Endothelial cell of umbilical vein (primary cell): Measurements from ENCODE around the gene SP6. TPM values are rescaled to one million over a fixed set of nuclear protein-coding genes. Genes with fewer than 3 reads are reported as not detected.
A peak's percentile ranks its signal among the peaks of the same experiment; 100 is the strongest.

Experiments
- BruUV-seq: library from RNA; stranded (reverse); fragments of 400-500 nt; replicated peaks from 2 replicates; lab custom pipeline; 2021; lab: Mats Ljungman, UMichigan
- CTCF ChIA-PET: fragments of 300-600, 350-600 bp; sonication (Branson Sonifier 250); formaldehyde crosslinking; loops from one replicate; lab custom pipeline; 2021; ENCODE audit warnings: antibody characterized with exemption, inconsistent platforms; lab: Charles Lee
- POLR2A ChIA-PET: fragments of 300-600, 350-600 bp; sonication (Branson Sonifier 250); formaldehyde crosslinking; loops from one replicate; lab custom pipeline; 2021; ENCODE audit warnings: antibody characterized with exemption, inconsistent platforms; lab: Charles Lee
- DNase-seq: peaks from one replicate; pipeline ENCODE4 v3.0.0-alpha.2; 2011; ENCODE audit warnings: low read depth, low spot score
- FAIRE-seq: peaks from 2 replicates; lab custom pipeline; 2011; peaks lifted over from hg19 to GRCh38; lab: Jason Lieb, UNC
- H2AFZ ChIP-seq: 2 replicates; pipeline ENCODE4 v1.6.0; 2012; ENCODE audit warnings: low read depth, low read length, control low read depth, inconsistent platforms
- H3K27ac ChIP-seq: 2 replicates; pipeline ENCODE4 v1.5.1; 2011; ENCODE audit warnings: low read depth, mild to moderate bottlenecking, control low read depth, low read length, moderate library complexity; ENCODE audit not compliant: insufficient read depth
- H3K27me3 ChIP-seq, 2 experiments: 2 replicates each; pipeline versions ENCODE4 v1.6.0 to v1.6.1; 2011; ENCODE audit warnings: low read length in 2 of 2, mixed read lengths in 1 of 2; ENCODE audit not compliant: control insufficient read depth in 2 of 2, insufficient read depth in 2 of 2
- H3K36me3 ChIP-seq, 2 experiments: 2 replicates in 1 of 2; 3 replicates in 1 of 2; pipeline ENCODE4 v1.5.1; 2011; ENCODE audit warnings: low read length in 2 of 2, mild to moderate bottlenecking in 1 of 2, moderate library complexity in 1 of 2; ENCODE audit not compliant: control insufficient read depth in 2 of 2, insufficient read depth in 2 of 2; ENCODE audit errors: extremely low read depth in 1 of 2
- H3K4me1 ChIP-seq: 3 replicates; pipeline ENCODE4 v1.5.1; 2011; ENCODE audit warnings: mild to moderate bottlenecking, low read length; ENCODE audit not compliant: control insufficient read depth, insufficient read depth; ENCODE audit errors: extremely low read depth
- H3K4me2 ChIP-seq: 2 replicates; pipeline ENCODE4 v1.6.1; 2011; ENCODE audit warnings: low read length, control low read depth, mixed read lengths; ENCODE audit not compliant: insufficient read depth
- H3K4me3 ChIP-seq, 3 experiments: fragments of 200-600 bp in 1 of 3; sonication (generic), shearing (Covaris generic) in 1 of 3; replicated peaks in 1 of 3; 2 replicates each; pipeline ENCODE4 v1.5.1; 2011 to 2016; ENCODE audit warnings: control low read depth in 3 of 3, low read length in 3 of 3, mild to moderate bottlenecking in 2 of 3, inconsistent platforms in 1 of 3, low read depth in 1 of 3, moderate library complexity in 1 of 3; ENCODE audit not compliant: insufficient read depth in 1 of 3
- H3K79me2 ChIP-seq: 2 replicates; pipeline ENCODE4 v1.6.0; 2012; ENCODE audit warnings: low read length, inconsistent platforms; ENCODE audit not compliant: control insufficient read depth, insufficient read depth
- H3K9ac ChIP-seq: replicated peaks from 2 replicates; pipeline ENCODE3; 2011; ENCODE audit warnings: low read length, control low read depth; ENCODE audit not compliant: insufficient read depth; ENCODE audit errors: extremely low read depth
- H3K9me1 ChIP-seq: replicated peaks from 3 replicates; pipeline ENCODE4 v1.6.0; 2011; ENCODE audit warnings: mild to moderate bottlenecking, low read length; ENCODE audit not compliant: control insufficient read depth, insufficient read depth; ENCODE audit errors: extremely low read depth
- H3K9me3 ChIP-seq: replicated peaks from 2 replicates; pipeline ENCODE4 v1.5.1; 2012; ENCODE audit warnings: low read length, inconsistent platforms; ENCODE audit not compliant: control insufficient read depth, insufficient read depth
- H4K20me1 ChIP-seq: replicated peaks from 2 replicates; pipeline ENCODE3; 2011; ENCODE audit warnings: mild to moderate bottlenecking, low read length; ENCODE audit not compliant: control insufficient read depth, insufficient read depth; ENCODE audit errors: extremely low read depth
- CTCF ChIP-seq, 2 donors: IDR thresholded peaks; 1 replicate in 1 of 2; 2 replicates in 1 of 2; pipeline ENCODE4 v1.5.1; 2011; ENCODE audit warnings: low read length in 2 of 2, mild to moderate bottlenecking in 2 of 2, moderate library complexity in 2 of 2, control low read depth in 1 of 2, inconsistent platforms in 1 of 2, low read depth in 1 of 2; ENCODE audit not compliant: insufficient read depth in 1 of 2; ENCODE audit errors: extremely low read depth in 1 of 2
- JUN ChIP-seq: IDR thresholded peaks from 2 replicates; pipeline ENCODE4 v1.6.1; 2011; ENCODE audit warnings: borderline replicate concordance, low read depth; ENCODE audit not compliant: insufficient read length, insufficient read depth
- POLR2AphosphoS5 ChIP-seq: IDR thresholded peaks from 2 replicates; pipeline ENCODE4 v1.6.1; 2012; ENCODE audit warnings: low read depth, mild to moderate bottlenecking, control low read depth, low read length, moderate library complexity; ENCODE audit not compliant: insufficient read depth
- dilution Hi-C: fragments of 300-500 bp; cut with MboI; formaldehyde crosslinking; loops from one replicate; pipeline ENCODE4 v1.15.0; 2019; ENCODE audit warnings: low sequenced_read_pairs; ENCODE audit not compliant: extremely low pct_ligation_motif_present
- intact Hi-C: fragments of 100-400 bp; cut with micrococcal nuclease; formaldehyde crosslinking; loops from one replicate; pipeline ENCODE4 v1.10.0; 2022
- polyA plus RNA-seq, 4 experiments: library from polyadenylated mRNA; depleted of rRNA in 3 of 4; stranded (reverse) in 3 of 4; unstranded in 1 of 4; fragments of >200 nt; gene quantifications; 2 replicates each; pipeline versions ENCODE4 v1.2.1 to v1.2.3, GENCODE V29; 2011 to 2012; ENCODE audit warnings: missing spikeins in 1 of 4
- total RNA-seq: library from RNA; stranded (reverse); gene quantifications from 2 replicates; pipeline ENCODE4 v1.2.3, GENCODE V29; 2021

The SP6 gene
- total and polyA plus RNA-seq, 2 donors (not counting 3 experiments of a cell fraction or from before 2014, with no cell fraction given): 0.11 to 1.3 TPM

- Histone ChIP-seq H3K4me1 (peaks cover 16% of the 10 kb centered on the region), H3K4me3 (no peak overlapping the region), H2AFZ (no peak overlapping the region), H3K9me1 (no peaks in the 10 kb centered on the region), H3K9me3 (no peaks in the 10 kb centered on the region), H3K27me3 (peaks cover 3 to 13% of the 10 kb centered on the region in 2 experiments), H4K20me1 (no peaks in the 10 kb centered on the region), H3K4me2 (no peak overlapping the region), H3K27ac (no peak overlapping the region), H3K36me3 (no peaks in the 10 kb centered on the region), H3K9ac (no peak overlapping the region), H3K79me2 (no peaks in the 10 kb centered on the region)
- CTCF ChIA-PET: interaction anchor here (1.2 to 7.2 kb wide), 4 partner anchors 11 to 33 kb away, joined by 4 to 48 read pairs (median 6); partner anchors contain the start of gene SCRN2
- POLR2A ChIA-PET: no interaction called here
- DNase-seq: no peak
- intact Hi-C loops (no loop called here), dilution Hi-C loops (no loop called here)
- no TSS peak for BruUV-seq
- no peak for FAIRE-seq
- TF ChIP-seq JUN: no peak
These were observed 5.9 kb upstream of the SP6 start for GRCh38 chr17:47856830-47857229.

GRCh38 chr17:47855737-47856136 lies 4.8 kb upstream of the SP6 start:
- Histone ChIP-seq H3K4me2 (peak overlapping the region; percentile 25), H3K4me3 (no peak overlapping the region), H3K9me1 (no peaks in the 10 kb centered on the region), H3K4me1 (peaks cover 20% of the 10 kb centered on the region), H3K27me3 (peaks cover 3 to 13% of the 10 kb centered on the region in 2 experiments), H3K9ac (no peak overlapping the region), H3K27ac (peak overlapping the region; percentile 15), H2AFZ (peak overlapping the region; percentile 84), H3K9me3 (no peaks in the 10 kb centered on the region), H3K79me2 (no peaks in the 10 kb centered on the region), H3K36me3 (no peaks in the 10 kb centered on the region), H4K20me1 (no peaks in the 10 kb centered on the region)
- peak; percentile 51 for DNase-seq
- no TSS peak for BruUV-seq
- TF ChIP-seq CTCF (IDR thresholded peaks at IDR 0.05; ENCODE audit: extremely low read depth in 1 of 2, insufficient read depth in 1 of 2, low read depth in 1 of 2, low read length in 2 of 2) (no peak), POLR2AphosphoS5 (peak; percentile 64)
- dilution Hi-C loops (no loop called here), intact Hi-C loops (no loop called here)
- ChIA-PET CTCF (interaction anchor here (1.0 to 7.2 kb wide), 8 partner anchors 10 to 34 kb away, joined by 3 to 48 read pairs (median 4); partner anchors contain the start of gene SCRN2), POLR2A (no interaction called here)
- peak; percentile 81 for FAIRE-seq
